GM18520 (cell line): ENCODE results near the gene MTA3.
"Not testable (repeated sequence)": the region's sequence is repeated elsewhere in the genome, so short reads cannot be mapped to it uniquely, and the experiment has no call there.

Experiments used
- ATAC-seq: cut with Tn5 transposase; IDR thresholded peaks from one replicate; pipeline ENCODE4 v1.9.1; 2021; ENCODE audit not compliant: unreplicated experiment

MTA3 gene

GRCh38 chr2:42567364-42567763 lies 1.1 kb upstream of the MTA3 start:
- ATAC-seq = no peak

DNA sequence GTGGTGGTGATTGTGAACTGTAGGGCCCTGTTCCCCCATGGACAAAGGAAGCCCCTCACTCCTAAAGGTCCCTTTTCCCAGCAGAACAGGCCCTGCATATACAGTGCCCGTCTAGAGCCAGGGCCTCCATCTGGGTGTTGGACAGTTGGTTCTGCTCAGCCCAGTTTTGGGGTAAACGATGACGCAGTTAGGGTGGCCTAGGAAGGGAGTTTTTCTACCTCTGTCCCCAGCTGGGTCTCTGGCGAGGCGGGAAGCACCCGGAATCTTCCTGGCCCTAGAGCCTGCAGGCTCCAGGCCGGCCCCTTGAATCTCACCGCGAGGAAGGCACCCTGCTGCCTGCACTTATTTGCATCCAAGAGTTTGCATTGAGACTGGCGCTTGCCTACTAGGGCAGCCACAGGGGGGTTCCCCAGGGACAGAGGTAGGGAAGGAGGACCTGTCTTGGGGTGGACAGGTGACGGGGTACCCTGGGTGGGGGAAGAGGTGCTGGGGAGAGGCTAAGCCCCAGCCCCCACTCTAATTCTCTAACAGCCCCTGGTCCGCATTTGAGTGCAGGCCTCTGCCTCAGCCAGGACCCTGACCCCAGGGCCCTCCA lies 529 bp upstream of the MTA3 start:
- ATAC-seq = peak; percentile 59

DNA sequence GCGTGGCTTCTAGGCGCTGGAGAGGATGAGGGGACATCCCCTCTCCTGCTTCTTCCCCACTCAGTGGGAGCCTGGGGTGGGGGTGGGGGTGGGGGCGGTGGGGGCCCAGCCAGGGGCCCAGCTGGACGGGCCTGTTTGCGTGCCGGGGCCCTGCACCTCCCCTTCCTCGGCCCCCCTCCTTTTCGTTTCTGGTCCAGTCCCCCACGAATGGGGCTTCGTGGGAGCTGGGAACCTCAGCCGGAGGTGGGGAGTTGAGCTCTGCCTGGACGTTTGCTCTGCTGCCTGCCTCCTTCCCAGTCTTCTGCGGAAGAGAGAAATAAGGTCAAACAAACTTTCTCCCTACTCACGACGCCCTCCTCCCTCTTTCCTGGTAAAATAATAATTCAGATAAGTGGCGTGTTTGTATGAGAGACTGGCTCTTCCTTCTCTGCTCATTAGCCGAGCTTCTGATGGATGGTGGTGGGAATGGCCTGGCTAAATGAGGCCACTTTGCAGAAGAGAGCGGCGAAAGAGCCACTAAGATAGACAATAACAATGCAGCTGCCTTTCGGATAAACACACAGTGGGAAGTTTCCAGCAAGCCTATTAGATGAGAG lies 782 bp downstream of the MTA3 start:
- no peak for ATAC-seq

DNA sequence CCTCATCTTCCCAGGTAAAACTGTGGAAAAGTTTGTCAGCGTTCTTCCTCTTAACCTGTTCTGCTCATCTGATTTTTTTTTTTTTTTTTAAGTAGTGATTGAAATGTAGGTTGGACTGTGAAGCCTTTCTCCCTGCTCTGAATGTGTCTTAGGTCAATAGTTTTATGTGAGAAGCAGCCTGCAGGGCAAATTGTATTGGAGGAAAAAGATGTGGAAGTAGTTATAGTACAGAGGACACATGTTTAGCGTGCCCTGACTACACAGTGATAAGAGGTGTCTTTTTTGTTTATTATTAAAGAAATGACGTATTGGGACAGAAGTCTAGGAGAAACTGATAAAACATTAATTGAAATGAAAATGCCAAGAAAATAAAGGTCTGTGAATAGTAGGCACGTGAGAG lies 1.5 kb downstream of the MTA3 start:
- no peak for ATAC-seq

DNA sequence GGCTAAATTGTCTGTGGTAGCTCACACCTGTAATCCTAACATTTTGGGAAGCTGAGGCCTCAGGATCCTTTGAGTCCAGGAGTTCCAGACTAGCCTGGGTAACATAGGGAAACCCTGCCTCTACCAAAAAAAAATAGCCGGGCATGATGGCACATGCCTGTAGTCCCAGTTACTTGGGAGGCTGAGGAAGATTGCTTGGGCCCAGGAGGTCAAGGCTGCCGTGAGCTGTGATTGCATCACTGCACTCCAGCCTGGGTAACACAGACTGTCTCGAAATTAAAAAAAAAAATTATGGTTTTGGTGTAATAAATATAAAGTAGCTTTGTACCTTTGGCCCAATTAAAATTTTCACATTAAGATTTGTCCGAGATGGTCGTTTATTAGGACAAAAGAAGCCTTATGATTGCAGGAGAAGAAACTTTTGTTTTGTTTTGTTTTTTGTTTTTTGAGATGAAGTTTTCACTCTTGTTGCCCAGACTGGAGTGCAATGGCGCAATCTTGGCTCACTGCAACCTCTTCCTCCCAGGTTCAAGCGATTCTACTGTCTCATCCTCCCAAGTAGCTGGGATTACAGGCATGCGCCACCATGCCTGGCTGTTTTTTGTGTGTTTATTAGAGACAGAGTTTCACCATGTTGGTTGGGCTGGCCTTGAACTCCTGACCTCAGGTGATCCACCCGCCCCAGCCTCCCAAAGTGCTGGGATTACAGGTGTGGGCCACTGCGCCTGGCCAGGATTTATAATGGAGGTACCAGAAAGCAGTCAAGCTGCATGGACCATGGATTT lies 4.1 kb downstream of the MTA3 start:
- no peak for ATAC-seq

DNA sequence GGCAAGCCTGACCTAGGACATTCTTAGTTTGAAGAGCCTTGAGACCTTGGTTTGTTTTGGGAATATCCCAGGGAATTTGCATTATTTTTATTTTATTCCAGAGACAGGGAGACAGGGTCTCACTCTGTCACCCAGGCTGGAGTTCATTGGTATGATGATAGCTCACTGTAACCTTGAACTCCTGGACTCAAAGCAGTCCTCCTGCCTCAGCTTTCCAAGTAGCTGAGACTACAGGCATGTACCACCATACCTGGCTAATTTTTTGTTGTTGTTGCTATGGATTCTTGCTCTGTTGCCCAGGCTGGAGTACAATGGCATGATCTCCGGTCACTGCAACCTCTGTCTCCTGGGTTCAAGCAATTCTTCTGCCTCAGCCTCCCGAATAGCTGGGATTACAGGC lies 4.8 kb downstream of the MTA3 start:
- ATAC-seq = no peak

DNA sequence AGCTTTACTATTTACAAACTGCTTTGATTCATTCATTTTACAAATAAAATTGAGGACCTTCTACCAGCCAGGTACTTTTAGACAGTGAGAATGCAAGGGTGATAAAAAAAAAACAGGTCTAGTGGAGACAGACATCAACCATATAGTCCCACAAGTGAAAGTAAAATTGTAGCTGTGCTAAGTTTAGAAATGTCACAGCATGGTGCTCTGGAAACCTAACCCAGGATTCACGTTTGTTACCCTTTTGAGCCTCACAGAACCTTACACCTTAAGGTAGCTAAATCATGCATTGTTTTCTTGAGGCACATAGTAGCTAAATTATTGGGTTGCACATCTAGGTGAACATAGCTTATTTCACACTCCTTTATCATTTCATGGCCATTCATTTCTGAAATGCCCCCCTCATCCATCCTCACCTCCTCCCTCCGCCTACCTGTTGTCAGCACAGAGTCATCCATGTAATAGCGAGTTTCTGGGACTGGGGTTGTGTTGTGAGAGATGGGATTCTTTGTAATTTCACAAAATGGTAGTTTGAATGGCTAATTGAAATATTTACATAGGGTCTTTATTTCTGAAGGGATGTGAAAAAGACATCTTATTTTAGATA lies 7.1 kb downstream of the MTA3 start:
- ATAC-seq = no peak

- ATAC-seq = no peak
Observed at GRCh38 chr2:42578621-42579020, 10.2 kb downstream of the MTA3 start.

- ATAC-seq = no peak
Observed at GRCh38 chr2:42581257-42581656, 12.8 kb downstream of the MTA3 start.

- not testable (repeated sequence) for ATAC-seq
Observed at GRCh38 chr2:42584628-42585027, 16.2 kb downstream of the MTA3 start.

GRCh38 chr2:42585779-42586178 lies 17.3 kb downstream of the MTA3 start:
- ATAC-seq = no peak

DNA sequence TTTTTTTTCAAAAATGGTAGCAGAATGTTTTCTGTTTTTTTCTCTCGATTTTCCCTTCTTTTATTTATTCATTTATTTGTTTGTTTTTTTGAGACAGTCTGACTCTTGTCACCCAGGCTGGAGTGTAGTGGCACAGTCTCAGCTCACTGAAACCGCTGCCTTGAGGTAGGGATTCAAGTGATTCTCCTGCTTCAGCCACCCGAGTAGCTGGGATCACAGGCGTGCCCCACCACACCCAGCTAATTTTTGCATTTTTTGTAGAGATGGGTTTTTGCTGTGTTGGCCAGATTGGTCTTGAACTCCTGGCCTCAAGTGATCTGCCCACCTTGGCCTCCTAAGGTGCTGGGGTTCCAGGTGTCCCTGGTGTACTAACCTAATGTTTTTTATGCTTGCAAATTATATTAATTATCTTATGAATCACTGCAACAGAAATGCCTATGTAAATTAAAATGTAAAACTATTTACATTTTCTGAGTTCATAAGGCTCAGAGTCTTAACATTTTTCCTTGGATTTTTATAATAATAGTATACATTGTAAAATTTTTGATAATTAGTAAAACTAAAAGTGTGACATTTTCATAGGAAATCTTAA lies 19.2 kb downstream of the MTA3 start:
- ATAC-seq = no peak

DNA sequence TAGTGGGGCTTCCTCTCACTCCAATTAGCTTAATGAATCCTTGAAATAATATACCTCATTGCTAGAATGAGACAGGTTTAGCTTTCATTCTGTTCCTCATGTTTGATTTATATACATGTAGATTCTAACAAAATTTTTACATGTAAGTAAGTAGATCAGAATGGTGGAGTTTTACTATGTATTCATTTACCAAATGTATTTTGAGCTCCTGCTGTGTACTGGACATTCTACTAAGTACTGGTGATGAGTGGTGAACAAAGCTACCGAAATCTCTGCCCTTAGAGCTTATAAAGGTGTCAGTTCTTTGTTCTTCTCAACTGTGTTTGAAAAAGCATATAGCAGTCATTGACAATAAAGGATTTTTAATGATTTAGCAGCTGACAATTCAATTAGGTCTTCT lies 19.7 kb downstream of the MTA3 start:
- no peak for ATAC-seq

- ATAC-seq = no peak
Observed at GRCh38 chr2:42590176-42590575, 21.7 kb downstream of the MTA3 start.

DNA sequence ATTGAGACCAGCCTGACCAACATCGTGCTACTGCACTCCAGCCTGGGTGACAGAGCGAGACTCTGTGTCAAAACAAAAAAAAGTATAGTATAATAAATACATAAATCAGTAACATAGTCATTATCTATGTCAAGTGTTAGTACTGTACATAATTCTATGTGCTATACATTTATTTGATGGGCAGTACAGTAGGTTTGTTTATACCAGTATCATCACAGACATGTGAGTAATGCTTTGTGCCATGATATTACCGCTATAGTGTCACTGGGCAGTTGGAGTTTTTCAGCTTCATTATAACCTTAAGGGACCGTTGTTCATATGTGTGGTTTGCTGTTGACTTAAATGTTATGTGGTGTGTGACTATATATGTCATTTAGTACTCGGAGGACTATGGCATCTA lies 24.9 kb downstream of the MTA3 start:
- no peak for ATAC-seq

- ATAC-seq = no peak
Observed at GRCh38 chr2:42598656-42599055, 30.2 kb downstream of the MTA3 start.

DNA sequence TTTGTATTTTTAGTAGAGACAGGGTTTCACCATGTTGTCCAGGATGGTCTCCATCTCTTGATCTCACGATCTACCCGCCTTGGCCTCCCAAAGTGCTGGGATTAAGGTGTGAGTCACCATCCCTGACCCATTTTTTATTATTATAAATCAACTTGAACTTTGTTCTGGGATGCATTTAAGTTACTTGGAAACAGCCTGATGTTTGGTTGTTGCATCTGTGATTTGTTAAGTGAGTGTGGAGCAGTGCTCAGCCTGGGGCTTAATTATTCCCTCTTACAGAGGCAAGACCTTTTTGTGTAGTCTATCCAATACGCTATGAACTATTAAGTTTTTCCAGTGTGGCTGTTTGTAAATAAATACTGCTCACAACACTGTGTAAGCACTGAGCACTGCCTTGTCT lies 32.6 kb downstream of the MTA3 start:
- no peak for ATAC-seq

GRCh38 chr2:42602218-42602875 lies 33.9 kb downstream of the MTA3 start:
- ATAC-seq = no peak

- ATAC-seq = no peak
Observed at GRCh38 chr2:42602876-42603219, 34.4 kb downstream of the MTA3 start.

GRCh38 chr2:42604341-42604867 lies 36.0 kb downstream of the MTA3 start:
- ATAC-seq = not testable (repeated sequence)

GRCh38 chr2:42606166-42606565 lies 37.7 kb downstream of the MTA3 start:
- ATAC-seq = not testable (repeated sequence)
